OCI-LY7 (cell line): ENCODE data around the gene TAF6.

Source experiments
- CTCF ChIP-seq: fragments of 200-600 bp; sonication (generic); conservative IDR thresholded peaks from 2 replicates; pipeline ENCODE4 v1.5.1; 2014; ENCODE audit warnings: mild to moderate bottlenecking, antibody characterized with exemption, low read length, moderate library complexity, mixed read lengths
- EZH2phosphoT487 ChIP-seq: fragments of 200-600 bp; sonication (generic); IDR thresholded peaks from 2 replicates; pipeline ENCODE4 v1.6.1; 2018; ENCODE audit warnings: low read depth, borderline replicate concordance, mild to moderate bottlenecking, mixed run types, antibody characterized with exemption, low read length, moderate library complexity, mixed read lengths

- no peak for TF ChIP-seq CTCF
- no peak for TF ChIP-seq EZH2phosphoT487
Observed at GRCh38 chr7:100085515-100085914, 33.6 kb downstream of the TAF6 start.
